ENCODE results near the gene MINDY3.

MINDY3 gene

DNA sequence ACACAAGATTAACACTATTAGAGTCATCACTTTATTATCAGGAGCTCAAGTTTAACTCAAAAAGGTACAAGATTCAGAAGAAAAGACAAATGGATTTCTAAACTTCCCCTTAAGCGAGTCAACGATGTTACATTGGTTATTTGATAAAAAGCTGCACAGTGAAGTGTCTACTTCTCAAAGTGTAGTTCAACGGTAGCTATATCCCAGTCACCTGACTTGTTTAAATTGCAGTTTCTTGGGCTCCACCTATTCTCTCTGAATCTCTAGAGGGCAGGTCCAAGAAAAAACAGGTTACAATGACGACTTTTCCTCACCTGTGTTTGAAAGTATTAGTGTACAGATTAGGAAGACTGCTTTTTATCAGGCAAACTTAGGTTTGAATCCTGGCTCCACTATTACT is 16.6 kb downstream of the MINDY3 start:
- Histone ChIP-seq H3K27me3 (ENCODE audit: insufficient read depth, low read depth) (no peaks in the 10 kb centered on the region), H3K9ac (no peak overlapping the region), H2AFZ (ENCODE audit: low read depth) (no peak overlapping the region), H3K4me1 (ENCODE audit: low read depth, poor library complexity, severe bottlenecking) (no peaks in the 10 kb centered on the region), H4K20me1 (ENCODE audit: insufficient read depth) (0 out of 2 replicates have a peak, but pooled peaks cover 3% of the 10 kb centered on the region), H3K36me3 (ENCODE audit: insufficient read depth) (no peaks in the 10 kb centered on the region), H3K79me2 (ENCODE audit: insufficient read depth, low read depth) (no peaks in the 10 kb centered on the region; the same call in 1 of the 2 replicates), H3K4me2 (no peak overlapping the region), H3K27ac (no peak overlapping the region), H3K4me3 (IDR thresholded peaks at IDR 0.05; ENCODE audit: insufficient read depth, low read depth, low read length) (no peak overlapping the region)
- TF ChIP-seq, protein P1, sequence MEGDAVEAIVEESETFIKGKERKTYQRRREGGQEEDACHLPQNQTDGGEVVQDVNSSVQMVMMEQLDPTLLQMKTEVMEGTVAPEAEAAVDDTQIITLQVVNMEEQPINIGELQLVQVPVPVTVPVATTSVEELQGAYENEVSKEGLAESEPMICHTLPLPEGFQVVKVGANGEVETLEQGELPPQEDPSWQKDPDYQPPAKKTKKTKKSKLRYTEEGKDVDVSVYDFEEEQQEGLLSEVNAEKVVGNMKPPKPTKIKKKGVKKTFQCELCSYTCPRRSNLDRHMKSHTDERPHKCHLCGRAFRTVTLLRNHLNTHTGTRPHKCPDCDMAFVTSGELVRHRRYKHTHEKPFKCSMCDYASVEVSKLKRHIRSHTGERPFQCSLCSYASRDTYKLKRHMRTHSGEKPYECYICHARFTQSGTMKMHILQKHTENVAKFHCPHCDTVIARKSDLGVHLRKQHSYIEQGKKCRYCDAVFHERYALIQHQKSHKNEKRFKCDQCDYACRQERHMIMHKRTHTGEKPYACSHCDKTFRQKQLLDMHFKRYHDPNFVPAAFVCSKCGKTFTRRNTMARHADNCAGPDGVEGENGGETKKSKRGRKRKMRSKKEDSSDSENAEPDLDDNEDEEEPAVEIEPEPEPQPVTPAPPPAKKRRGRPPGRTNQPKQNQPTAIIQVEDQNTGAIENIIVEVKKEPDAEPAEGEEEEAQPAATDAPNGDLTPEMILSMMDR (conservative IDR thresholded peaks at IDR 0.05; ENCODE audit: low read depth, low read length): no peak

DNA sequence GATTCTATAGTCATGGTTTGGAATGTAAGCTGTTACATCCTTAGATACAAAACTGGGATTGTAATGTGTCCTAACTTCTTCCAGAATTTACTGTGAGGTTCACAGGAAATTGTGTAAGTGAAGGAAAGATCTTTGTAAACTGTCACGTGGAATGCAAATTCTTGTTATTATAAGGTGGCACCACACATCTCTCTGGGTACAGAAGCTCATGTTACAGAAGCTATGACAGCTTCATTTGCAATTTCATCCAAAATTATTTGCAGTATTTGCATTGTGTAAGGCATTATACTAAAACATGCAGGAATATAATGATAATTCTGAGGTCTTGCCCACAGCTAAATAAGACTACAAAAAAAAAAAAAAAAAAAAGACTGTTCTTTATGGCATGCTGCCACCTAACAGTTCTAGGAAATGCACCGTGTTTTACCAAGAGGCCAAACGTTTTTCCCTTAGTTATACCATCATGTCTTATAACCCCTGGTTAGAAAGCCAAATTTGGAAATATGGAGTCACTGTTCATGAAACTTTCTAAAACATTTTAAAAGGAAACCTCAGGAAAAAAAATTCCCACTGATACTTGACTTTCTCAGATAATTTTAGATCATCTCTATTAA is 17.6 kb downstream of the MINDY3 start:
- Histone ChIP-seq H3K4me3 (IDR thresholded peaks at IDR 0.05; ENCODE audit: insufficient read depth, low read depth, low read length) (no peak overlapping the region), H3K27ac (no peak overlapping the region), H4K20me1 (ENCODE audit: insufficient read depth) (0 out of 2 replicates have a peak, but pooled peaks cover 3% of the 10 kb centered on the region)

DNA sequence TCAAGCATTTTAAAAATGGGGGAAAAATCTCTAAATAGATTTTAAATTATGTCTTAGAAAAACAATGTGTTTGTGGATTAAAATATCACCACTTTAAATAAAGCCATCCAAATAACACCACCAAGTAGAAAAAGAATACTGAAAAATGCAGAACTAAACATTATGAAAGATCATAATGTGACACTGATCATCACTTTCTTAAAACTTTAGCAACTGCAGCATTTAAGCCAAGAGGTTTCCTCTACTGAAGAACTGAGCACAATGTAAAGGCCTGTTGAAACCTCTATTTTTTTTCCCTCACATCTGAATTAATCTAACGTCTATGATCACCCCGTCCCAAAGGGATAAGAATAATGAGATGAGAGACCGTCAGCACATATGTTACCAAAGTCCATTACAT is 18.6 kb downstream of the MINDY3 start:
- no peak overlapping the region for H3K9ac ChIP-seq
- TF ChIP-seq, protein P1 (conservative IDR thresholded peaks at IDR 0.05; ENCODE audit: low read depth, low read length): no peak
- no peak overlapping the region for H2AFZ ChIP-seq (ENCODE audit: low read depth)
- H3K4me1 ChIP-seq (ENCODE audit: low read depth, poor library complexity, severe bottlenecking): no peaks in the 10 kb centered on the region
- no peak overlapping the region for H3K27ac ChIP-seq
- no peak overlapping the region for H3K4me2 ChIP-seq
- H3K27me3 ChIP-seq (ENCODE audit: insufficient read depth, low read depth): no peaks in the 10 kb centered on the region
- H3K36me3 ChIP-seq (ENCODE audit: insufficient read depth): no peaks in the 10 kb centered on the region
- 0 out of 2 replicates have a peak, but pooled peaks cover 3% of the 10 kb centered on the region for H4K20me1 ChIP-seq (ENCODE audit: insufficient read depth)
- H3K4me3 ChIP-seq (IDR thresholded peaks at IDR 0.05; ENCODE audit: insufficient read depth, low read depth, low read length): no peak overlapping the region
- H3K79me2 ChIP-seq (ENCODE audit: insufficient read depth, low read depth): no peaks in the 10 kb centered on the region; the same call in 1 of the 2 replicates

More for the DNA sequence above, 17.6 kb downstream of the MINDY3 start:
- TF ChIP-seq, protein P1 (conservative IDR thresholded peaks at IDR 0.05; ENCODE audit: low read depth, low read length): no peak
- Histone ChIP-seq H3K4me2 (no peak overlapping the region), H3K36me3 (ENCODE audit: insufficient read depth) (no peaks in the 10 kb centered on the region), H3K27me3 (ENCODE audit: insufficient read depth, low read depth) (no peaks in the 10 kb centered on the region), H2AFZ (ENCODE audit: low read depth) (no peak overlapping the region), H3K9ac (no peak overlapping the region), H3K79me2 (ENCODE audit: insufficient read depth, low read depth) (no peaks in the 10 kb centered on the region; the same call in 1 of the 2 replicates), H3K4me1 (ENCODE audit: low read depth, poor library complexity, severe bottlenecking) (no peaks in the 10 kb centered on the region)

DNA sequence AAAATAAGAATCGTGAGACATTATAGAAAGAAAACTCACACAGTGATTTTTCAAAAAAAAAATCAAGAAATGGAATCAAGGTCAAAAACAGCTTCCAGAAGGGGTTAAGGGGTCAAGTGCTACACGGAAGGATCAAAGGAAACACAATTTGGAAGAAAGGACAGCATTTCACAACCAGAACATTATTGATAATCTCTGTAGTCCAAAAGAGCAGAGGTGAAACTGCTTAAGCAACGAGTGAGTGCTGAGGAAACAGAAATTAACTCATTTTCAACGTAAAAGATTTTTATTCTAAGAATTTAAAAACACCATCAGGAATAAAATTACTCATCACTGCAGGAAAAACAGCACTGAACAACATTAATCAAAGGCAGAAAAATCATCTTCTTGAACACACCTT is 23.5 kb downstream of the MINDY3 start:
- no peaks in the 10 kb centered on the region for H3K79me2 ChIP-seq (ENCODE audit: insufficient read depth, low read depth)
- no peak overlapping the region for H3K27ac ChIP-seq
- H2AFZ ChIP-seq (ENCODE audit: low read depth): no peak overlapping the region
- TF ChIP-seq, protein P1 (conservative IDR thresholded peaks at IDR 0.05; ENCODE audit: low read depth, low read length): no peak
- no peak overlapping the region for H3K4me2 ChIP-seq
- no peaks in the 10 kb centered on the region for H3K4me1 ChIP-seq (ENCODE audit: low read depth, poor library complexity, severe bottlenecking)
- H3K4me3 ChIP-seq (IDR thresholded peaks at IDR 0.05; ENCODE audit: insufficient read depth, low read depth, low read length): no peak overlapping the region
- H3K27me3 ChIP-seq (ENCODE audit: insufficient read depth, low read depth): no peaks in the 10 kb centered on the region
- no peaks in the 10 kb centered on the region for H3K36me3 ChIP-seq (ENCODE audit: insufficient read depth)
- no peak overlapping the region for H3K9ac ChIP-seq
- 0 out of 2 replicates have a peak, but pooled peaks cover 2% of the 10 kb centered on the region for H4K20me1 ChIP-seq (ENCODE audit: insufficient read depth)

Data from KMS-11 (cell line).